GM12891 (cell line): ENCODE measurements around the gene CPTP.

Source experiments
- PAX5 ChIP-seq: IDR thresholded peaks from 2 replicates; pipeline ENCODE4 v1.6.1; 2011; ENCODE audit warnings: low read length, moderate library complexity, mild to moderate bottlenecking; ENCODE audit not compliant: insufficient read depth, severe bottlenecking
- POLR2A ChIP-seq: IDR thresholded peaks from 2 replicates; pipeline ENCODE4 v1.6.1; 2011; ENCODE audit warnings: low read depth, low read length, control low read depth
- POLR2AphosphoS5 ChIP-seq: IDR thresholded peaks from 2 replicates; pipeline ENCODE4 v1.6.1; 2011; ENCODE audit warnings: low read depth, low read length, control low read depth
- SPI1 ChIP-seq: IDR thresholded peaks from 2 replicates; pipeline ENCODE4 v1.6.1; 2011; ENCODE audit warnings: low read depth, low read length, control low read depth
- TAF1 ChIP-seq: IDR thresholded peaks from 2 replicates; pipeline ENCODE4 v1.6.1; 2011; ENCODE audit warnings: low read depth, low read length, control low read depth

- no peak for TF ChIP-seq POLR2A
- TF ChIP-seq TAF1 = no peak
- no peak for TF ChIP-seq SPI1
- no peak for TF ChIP-seq POLR2AphosphoS5
- no peak for TF ChIP-seq PAX5
These were observed 22.5 kb downstream of the CPTP start for GRCh38 chr1:1347026-1347595.
